Measurements from ENCODE around the gene IL36A.

GRCh38 chr2:113032737-113033136 is 27.5 kb downstream of the IL36A start:
- TF ChIP-seq CTCF (optimal IDR thresholded peaks at IDR 0.05 in 1 of 3, IDR thresholded peaks at IDR 0.05 in 1 of 3, conservative IDR thresholded peaks at IDR 0.05 in 1 of 3; ENCODE audit: extremely low read depth in 1 of 3, insufficient read depth in 2 of 3, low read length in 3 of 3) (no peak), EZH2 (IDR thresholded peaks at IDR 0.05; ENCODE audit: low read length) (no peak)
